ENCODE results near the gene SRP9.
"Not testable (repeated sequence)": the region's sequence is repeated elsewhere in the genome, so short reads cannot be mapped to it uniquely, and the experiment has no call there.

GRCh38 chr1:225815090-225815489 is 37.5 kb downstream of the SRP9 start:
- not testable (repeated sequence) for TF ChIP-seq CTCF (IDR thresholded peaks at IDR 0.05; ENCODE audit: borderline replicate concordance, extremely low read depth, low read length, poor library complexity, severe bottlenecking); EZH2 (IDR thresholded peaks at IDR 0.05; ENCODE audit: borderline replicate concordance, low read depth, low read length, severe bottlenecking)
